Testis (tissue), 2 donors: ENCODE data around the gene AGBL2.

Experiments
- CTCF ChIP-seq, 3 experiments: fragments of 450-650 bp in 2 of 3; fragments of 200-600 bp in 1 of 3; sonication (generic) in 1 of 3; IDR thresholded peaks; one replicate each; pipeline ENCODE4 v1.5.1; 2016 to 2019; ENCODE audit warnings: antibody characterized with exemption in 3 of 3, mild to moderate bottlenecking in 2 of 3, moderate library complexity in 1 of 3
- POLR2A ChIP-seq: fragments of 450-650 bp; IDR thresholded peaks from one replicate; pipeline ENCODE4 v1.6.1; 2017; ENCODE audit warnings: antibody characterized with exemption, mild to moderate bottlenecking, moderate library complexity

GRCh38 chr11:47714554-47715081, 551 bp downstream of the AGBL2 start:
- TF ChIP-seq CTCF (IDR thresholded peaks at IDR 0.05), result no peak
- no peak for TF ChIP-seq POLR2A
